GM10847 (cell line): Measurements from ENCODE around the gene AQP3.

Experiments used
- POLR2A ChIP-seq: IDR thresholded peaks from 2 replicates; pipeline ENCODE4 v1.6.1; 2011; ENCODE audit not compliant: insufficient read length; ENCODE audit errors: extremely low read depth

Gene AQP3

GRCh38 chr9:33449715-33450114, 2.3 kb upstream of the AQP3 start:
- no peak for TF ChIP-seq POLR2A

GRCh38 chr9:33447799-33448553, 583 bp upstream of the AQP3 start:
- no peak for TF ChIP-seq POLR2A

GRCh38 chr9:33446240-33446945, 1.0 kb downstream of the AQP3 start:
- no peak for TF ChIP-seq POLR2A

- TF ChIP-seq POLR2A = no peak
Observed at GRCh38 chr9:33445389-33446239, 1.8 kb downstream of the AQP3 start.

GRCh38 chr9:33443464-33444154, 3.8 kb downstream of the AQP3 start:
- no peak for TF ChIP-seq POLR2A

- no peak for TF ChIP-seq POLR2A
Observed at GRCh38 chr9:33443047-33443446, 4.3 kb downstream of the AQP3 start.

GRCh38 chr9:33442125-33442524, 5.3 kb downstream of the AQP3 start:
- no peak for TF ChIP-seq POLR2A

GRCh38 chr9:33440609-33441008, 6.8 kb downstream of the AQP3 start:
- no peak for TF ChIP-seq POLR2A

GRCh38 chr9:33440204-33440603, 7.2 kb downstream of the AQP3 start:
- TF ChIP-seq POLR2A = no peak

GRCh38 chr9:33439731-33440130, 7.7 kb downstream of the AQP3 start:
- TF ChIP-seq POLR2A = no peak

GRCh38 chr9:33438926-33439680, 8.3 kb downstream of the AQP3 start:
- no peak for TF ChIP-seq POLR2A

- TF ChIP-seq POLR2A = no peak
Observed at GRCh38 chr9:33437898-33438297, 9.5 kb downstream of the AQP3 start.

GRCh38 chr9:33437205-33437604, 10.2 kb downstream of the AQP3 start:
- no peak for TF ChIP-seq POLR2A

GRCh38 chr9:33436445-33436844, 10.9 kb downstream of the AQP3 start:
- no peak for TF ChIP-seq POLR2A

- TF ChIP-seq POLR2A = no peak
Observed at GRCh38 chr9:33435821-33436277, 11.5 kb downstream of the AQP3 start.
